HEK293T (cell line): ENCODE data around the gene GOLT1A.

Experiments
- CTCF ChIA-PET: fragments of 350-600 bp; formaldehyde crosslinking; extraction: SDS; loops from one replicate; lab custom pipeline; 2021; ENCODE audit warnings: antibody characterized with exemption, inconsistent platforms; lab: Yijun Ruan, JAX
- POLR2A ChIA-PET: fragments of 350-600 bp; formaldehyde crosslinking; extraction: SDS; loops from one replicate; lab custom pipeline; 2020; ENCODE audit warnings: antibody characterized with exemption, inconsistent platforms; lab: Yijun Ruan, JAX
- DNase-seq: peaks from one replicate; pipeline ENCODE4 v3.0.0; 2012; ENCODE audit warnings: mixed read lengths; ENCODE audit errors: extremely low spot score
- ARNT ChIP-seq: fragments of 450-650 bp; IDR thresholded peaks from 2 replicates; pipeline ENCODE4 v1.6.1; 2017; ENCODE audit warnings: mild to moderate bottlenecking
- BHLHE40 ChIP-seq: fragments of 450-650 bp; IDR thresholded peaks from 2 replicates; pipeline ENCODE4 v1.6.1; 2016; ENCODE audit warnings: mild to moderate bottlenecking, moderate library complexity, borderline replicate concordance
- CTBP1 ChIP-seq: fragments of 450-650 bp; IDR thresholded peaks from 2 replicates; pipeline ENCODE4 v1.6.1; 2016; ENCODE audit warnings: borderline replicate concordance
- ELF4 ChIP-seq: fragments of 450-650 bp; IDR thresholded peaks from 2 replicates; pipeline ENCODE4 v1.6.1; 2017; ENCODE audit warnings: antibody characterized with exemption
- FOXA1 ChIP-seq: fragments of 450-650 bp; IDR thresholded peaks from 2 replicates; pipeline ENCODE4 v1.6.1; 2016; ENCODE audit warnings: mild to moderate bottlenecking
- FOXK2 ChIP-seq: fragments of 450-650 bp; IDR thresholded peaks from 2 replicates; pipeline ENCODE4 v1.6.1; 2016; ENCODE audit warnings: mild to moderate bottlenecking
- FOXM1 ChIP-seq: fragments of 450-650 bp; IDR thresholded peaks from 2 replicates; pipeline ENCODE4 v1.6.1; 2017; ENCODE audit warnings: mild to moderate bottlenecking, borderline replicate concordance
- HDGF ChIP-seq: fragments of 450-650 bp; IDR thresholded peaks from 2 replicates; pipeline ENCODE4 v1.6.1; 2017; ENCODE audit warnings: antibody characterized with exemption, borderline replicate concordance
- L3MBTL2 ChIP-seq: fragments of 450-650 bp; conservative IDR thresholded peaks from 2 replicates; pipeline ENCODE4 v1.6.1; 2016; ENCODE audit warnings: mild to moderate bottlenecking
- LEF1 ChIP-seq: fragments of 450-650 bp; IDR thresholded peaks from 2 replicates; pipeline ENCODE4 v1.6.1; 2017; ENCODE audit warnings: mild to moderate bottlenecking, borderline replicate concordance
- NFRKB ChIP-seq: fragments of 450-650 bp; IDR thresholded peaks from 2 replicates; pipeline ENCODE4 v1.6.1; 2016; ENCODE audit warnings: mild to moderate bottlenecking, moderate library complexity
- SP1 ChIP-seq: fragments of 450-650 bp; IDR thresholded peaks from 2 replicates; pipeline ENCODE4 v1.6.1; 2017
- SUZ12 ChIP-seq: fragments of 450-650 bp; IDR thresholded peaks from 2 replicates; pipeline ENCODE4 v1.6.1; 2016; ENCODE audit warnings: mild to moderate bottlenecking
- TARDBP ChIP-seq: fragments of 450-650 bp; IDR thresholded peaks from 2 replicates; pipeline ENCODE4 v1.6.1; 2016
- ZNF384 ChIP-seq: fragments of 450-650 bp; IDR thresholded peaks from 2 replicates; pipeline ENCODE4 v1.6.1; 2016
- TF ChIP-seq, protein P1 (sequence below): fragments of 450-650 bp; IDR thresholded peaks from 2 replicates; pipeline ENCODE4 v1.6.1; 2016

Gene GOLT1A

DNA sequence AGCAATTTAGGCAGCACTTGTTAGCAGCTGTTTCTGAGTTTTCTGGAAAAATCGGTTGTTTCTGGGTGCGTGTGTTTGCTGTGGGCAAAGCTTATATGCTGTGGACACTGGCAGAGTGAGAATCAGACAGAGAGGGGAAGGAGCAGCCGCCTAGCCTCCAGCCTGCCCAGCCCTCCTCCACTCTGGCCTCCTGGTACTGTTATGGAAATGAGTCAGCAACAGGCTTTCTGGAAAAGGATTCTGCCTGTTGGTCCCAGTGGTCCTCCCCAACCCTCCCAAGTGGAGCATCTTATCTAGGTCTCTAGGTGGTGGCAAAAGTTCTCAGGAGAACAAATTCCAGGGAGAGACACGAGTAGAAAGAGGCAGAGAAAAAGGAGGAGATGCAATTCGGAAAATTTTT lies 42.2 kb upstream of the GOLT1A start:
- TF ChIP-seq ZNF384 (no peak), BHLHE40 (no peak), ELF4 (no peak), ARNT (no peak), L3MBTL2 (no peak), CTBP1 (no peak), TARDBP (no peak), FOXM1 (no peak), SP1 (no peak), NFRKB (no peak), LEF1 (no peak), FOXK2 (no peak), FOXA1 (no peak), SUZ12 (no peak), HDGF (no peak)
- TF ChIP-seq, protein P1, sequence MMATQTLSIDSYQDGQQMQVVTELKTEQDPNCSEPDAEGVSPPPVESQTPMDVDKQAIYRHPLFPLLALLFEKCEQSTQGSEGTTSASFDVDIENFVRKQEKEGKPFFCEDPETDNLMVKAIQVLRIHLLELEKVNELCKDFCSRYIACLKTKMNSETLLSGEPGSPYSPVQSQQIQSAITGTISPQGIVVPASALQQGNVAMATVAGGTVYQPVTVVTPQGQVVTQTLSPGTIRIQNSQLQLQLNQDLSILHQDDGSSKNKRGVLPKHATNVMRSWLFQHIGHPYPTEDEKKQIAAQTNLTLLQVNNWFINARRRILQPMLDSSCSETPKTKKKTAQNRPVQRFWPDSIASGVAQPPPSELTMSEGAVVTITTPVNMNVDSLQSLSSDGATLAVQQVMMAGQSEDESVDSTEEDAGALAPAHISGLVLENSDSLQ: no peak
- no peak for DNase-seq
- ChIA-PET CTCF (interaction anchor here (4.7 kb wide), 1 partner anchor 108 kb away, joined by 23 read pairs; no protein-coding TSS in a partner anchor), POLR2A (no interaction called here)

DNA sequence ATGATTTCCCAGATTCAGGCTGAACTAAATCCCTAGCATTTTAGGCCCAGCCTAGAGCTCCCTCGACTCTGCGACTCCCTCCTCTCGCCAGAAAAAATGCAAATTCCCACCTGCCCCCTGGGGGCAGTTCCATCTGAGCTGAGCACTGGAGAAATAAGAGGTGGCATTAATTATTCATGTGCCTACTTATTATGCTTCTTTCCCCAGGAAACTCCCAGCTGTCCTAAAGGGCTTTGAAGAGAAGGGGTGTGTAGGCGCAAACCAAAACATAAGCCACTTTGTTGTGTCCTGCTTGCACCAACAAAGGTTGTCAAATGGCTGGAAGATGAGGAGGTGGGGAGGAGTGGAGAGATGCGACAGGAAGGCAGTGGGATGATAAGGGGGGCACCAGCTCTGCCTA lies 41.4 kb upstream of the GOLT1A start:
- ChIA-PET CTCF (interaction anchor here (0.7 to 1.7 kb wide), 2 partner anchors 9 to 92 kb away, joined by 3 to 5 read pairs; no protein-coding TSS in a partner anchor), POLR2A (no interaction called here)
- TF ChIP-seq ZNF384 (no peak), ARNT (no peak), LEF1 (no peak), L3MBTL2 (no peak), HDGF (no peak), TARDBP (no peak), BHLHE40 (no peak), SP1 (no peak), FOXK2 (no peak), ELF4 (no peak), CTBP1 (no peak), FOXM1 (no peak), NFRKB (no peak), FOXA1 (no peak)
- TF ChIP-seq, protein P1: no peak
- DNase-seq: peak; percentile 49

- ChIA-PET POLR2A (no interaction called here), CTCF (interaction anchor here (0.7 to 1.7 kb wide), 4 partner anchors 10 to 108 kb away, joined by 3 to 5 read pairs (median 4); partner anchors contain the start of gene PLEKHA6)
- TF ChIP-seq CTBP1 (no peak), HDGF (no peak), FOXM1 (no peak), ZNF384 (no peak)
- no peak for DNase-seq
Measured at GRCh38 chr1:204254031-204254661, 40.4 kb upstream of the GOLT1A start.

GRCh38 chr1:204251926-204252689 lies 38.3 kb upstream of the GOLT1A start:
- DNase-seq: no peak
- POLR2A ChIA-PET: no interaction called here
- TF ChIP-seq NFRKB (no peak), SP1 (no peak), TARDBP (no peak), LEF1 (no peak), L3MBTL2 (no peak), BHLHE40 (no peak), ZNF384 (no peak), CTBP1 (no peak), ELF4 (no peak), HDGF (no peak), SUZ12 (no peak), FOXA1 (no peak), FOXK2 (no peak), ARNT (no peak), FOXM1 (no peak)
- TF ChIP-seq, protein P1: no peak
- CTCF ChIA-PET: no interaction called here

DNA sequence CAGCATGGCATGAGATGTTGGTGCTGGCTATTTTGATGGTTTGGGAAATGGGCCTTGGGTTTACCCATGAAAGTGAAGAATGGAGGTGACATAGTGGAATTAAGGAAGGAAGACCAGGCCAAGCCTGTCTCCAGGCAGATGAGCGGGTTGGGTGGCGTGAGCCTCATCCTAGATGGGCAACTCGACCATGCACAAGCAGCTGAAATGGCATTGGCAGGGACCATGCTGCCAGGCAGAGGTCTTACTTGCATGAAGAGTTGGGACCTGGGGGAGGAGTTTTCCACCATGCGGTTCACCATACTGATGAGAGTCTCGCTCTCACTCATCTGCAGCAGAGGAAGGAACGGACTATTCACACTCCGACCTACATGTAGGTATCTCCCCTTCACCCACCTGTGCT lies 37.5 kb upstream of the GOLT1A start:
- TF ChIP-seq NFRKB: no peak
- no peak for TF ChIP-seq L3MBTL2
- no peak for TF ChIP-seq FOXA1
- no peak for TF ChIP-seq CTBP1
- TF ChIP-seq FOXM1: no peak
- TF ChIP-seq FOXK2: no peak
- TF ChIP-seq, protein P1: no peak
- TF ChIP-seq SUZ12: no peak
- no peak for TF ChIP-seq ARNT
- no peak for TF ChIP-seq HDGF
- no peak for TF ChIP-seq LEF1
- DNase-seq: no peak
- CTCF ChIA-PET: no interaction called here
- POLR2A ChIA-PET: no interaction called here
